ENCODE data around the gene ZNF316. TPM values are rescaled to one million over a fixed set of nuclear protein-coding genes. Genes with fewer than 3 reads are reported as not detected.

The ZNF316 gene
- total and polyA plus RNA-seq, 2 donors (not counting 1 experiment from before 2014, with no cell fraction given) = 5.1 to 13.0 TPM

- no peaks in the 10 kb centered on the region for H3K4me1 ChIP-seq (ENCODE audit: control insufficient read depth, extremely low read depth, insufficient read depth, low read length)
- no peaks in the 10 kb centered on the region for H4K20me1 ChIP-seq (ENCODE audit: control insufficient read depth, extremely low read depth, insufficient read depth, low read length)
- no peak overlapping the region for H3K9ac ChIP-seq (ENCODE audit: insufficient read depth, low read length)
- no peak overlapping the region for H2AFZ ChIP-seq (ENCODE audit: low read length)
- no peak overlapping the region for H3K27ac ChIP-seq (ENCODE audit: insufficient read depth, low read length)
- no peaks in the 10 kb centered on the region for H3K79me2 ChIP-seq (ENCODE audit: control insufficient read depth, insufficient read depth, low read length)
- no peaks in the 10 kb centered on the region for H3K9me3 ChIP-seq (ENCODE audit: control insufficient read depth, insufficient read depth, low read depth, low read length)
- peaks cover 3% of the 10 kb centered on the region for H3K27me3 ChIP-seq (ENCODE audit: control insufficient read depth, insufficient read depth, low read length)
- H3K4me2 ChIP-seq (ENCODE audit: extremely low read depth, insufficient read depth, low read length) = no peak overlapping the region
- no peaks in the 10 kb centered on the region for H3K36me3 ChIP-seq (ENCODE audit: control insufficient read depth, insufficient read depth, low read length)
- no peak overlapping the region for H3K4me3 ChIP-seq (replicated peaks in 1 of 4; ENCODE audit: control extremely low read depth in 1 of 4, insufficient read depth in 1 of 4, low read depth in 3 of 4, low read length in 4 of 4)
- DNase-seq (ENCODE audit: low read depth in 2 of 2) = no peak
- TF ChIP-seq CTCF (conservative IDR thresholded peaks at IDR 0.05 in 1 of 2, IDR thresholded peaks at IDR 0.05 in 1 of 2; ENCODE audit: low read depth in 1 of 2, low read length in 2 of 2) (no peak), EZH2 (IDR thresholded peaks at IDR 0.05; ENCODE audit: low read length, missing control alignments) (no peak)
Measured at GRCh38 chr7:6621195-6622133, 15.7 kb upstream of the ZNF316 start.

- H3K27ac ChIP-seq (ENCODE audit: insufficient read depth, low read length) = no peak overlapping the region
- no peak overlapping the region for H2AFZ ChIP-seq (ENCODE audit: low read length)
- no peak overlapping the region for H3K4me2 ChIP-seq (ENCODE audit: extremely low read depth, insufficient read depth, low read length)
- H3K4me1 ChIP-seq (ENCODE audit: control insufficient read depth, extremely low read depth, insufficient read depth, low read length) = no peaks in the 10 kb centered on the region
- H3K36me3 ChIP-seq (ENCODE audit: control insufficient read depth, insufficient read depth, low read length) = no peaks in the 10 kb centered on the region
- no peaks in the 10 kb centered on the region for H4K20me1 ChIP-seq (ENCODE audit: control insufficient read depth, extremely low read depth, insufficient read depth, low read length)
- H3K9me3 ChIP-seq (ENCODE audit: control insufficient read depth, insufficient read depth, low read depth, low read length) = no peaks in the 10 kb centered on the region
- H3K79me2 ChIP-seq (ENCODE audit: control insufficient read depth, insufficient read depth, low read length) = no peaks in the 10 kb centered on the region
- TF ChIP-seq EZH2 (IDR thresholded peaks at IDR 0.05; ENCODE audit: low read length, missing control alignments) (no peak), CTCF (conservative IDR thresholded peaks at IDR 0.05 in 1 of 2, IDR thresholded peaks at IDR 0.05 in 1 of 2; ENCODE audit: low read depth in 1 of 2, low read length in 2 of 2) (no peak)
- H3K4me3 ChIP-seq (replicated peaks in 1 of 4; ENCODE audit: control extremely low read depth in 1 of 4, insufficient read depth in 1 of 4, low read depth in 3 of 4, low read length in 4 of 4) = no peak overlapping the region
- H3K9ac ChIP-seq (ENCODE audit: insufficient read depth, low read length) = no peak overlapping the region
- DNase-seq (ENCODE audit: low read depth in 2 of 2) = no peak
- no peaks in the 10 kb centered on the region for H3K27me3 ChIP-seq (ENCODE audit: control insufficient read depth, insufficient read depth, low read length)
Measured at GRCh38 chr7:6622134-6622710, 14.9 kb upstream of the ZNF316 start.

GRCh38 chr7:6623589-6624245 is 13.4 kb upstream of the ZNF316 start:
- H3K36me3 ChIP-seq (ENCODE audit: control insufficient read depth, insufficient read depth, low read length) = no peaks in the 10 kb centered on the region
- no peak for DNase-seq (ENCODE audit: low read depth in 2 of 2)
- no peak overlapping the region for H3K4me2 ChIP-seq (ENCODE audit: extremely low read depth, insufficient read depth, low read length)
- no peaks in the 10 kb centered on the region for H3K79me2 ChIP-seq (ENCODE audit: control insufficient read depth, insufficient read depth, low read length)
- H2AFZ ChIP-seq (ENCODE audit: low read length) = no peak overlapping the region
- TF ChIP-seq CTCF (conservative IDR thresholded peaks at IDR 0.05 in 1 of 2, IDR thresholded peaks at IDR 0.05 in 1 of 2; ENCODE audit: low read depth in 1 of 2, low read length in 2 of 2) (no peak), EZH2 (IDR thresholded peaks at IDR 0.05; ENCODE audit: low read length, missing control alignments) (no peak)
- no peaks in the 10 kb centered on the region for H3K9me3 ChIP-seq (ENCODE audit: control insufficient read depth, insufficient read depth, low read depth, low read length)
- H3K4me1 ChIP-seq (ENCODE audit: control insufficient read depth, extremely low read depth, insufficient read depth, low read length) = no peaks in the 10 kb centered on the region
- H4K20me1 ChIP-seq (ENCODE audit: control insufficient read depth, extremely low read depth, insufficient read depth, low read length) = no peaks in the 10 kb centered on the region
- H3K27me3 ChIP-seq (ENCODE audit: control insufficient read depth, insufficient read depth, low read length) = no peaks in the 10 kb centered on the region
- H3K27ac ChIP-seq (ENCODE audit: insufficient read depth, low read length) = no peak overlapping the region
- H3K4me3 ChIP-seq (replicated peaks in 1 of 4; ENCODE audit: control extremely low read depth in 1 of 4, insufficient read depth in 1 of 4, low read depth in 3 of 4, low read length in 4 of 4) = no peak overlapping the region
- no peak overlapping the region for H3K9ac ChIP-seq (ENCODE audit: insufficient read depth, low read length)

All from fibroblast of lung (primary cell).